ENCODE data around the gene KLF11. TPM values are rescaled to one million over a fixed set of nuclear protein-coding genes. Genes with fewer than 3 reads are reported as not detected.

The KLF11 gene
- total RNA-seq, 2 donors from 2014 or later: 18.8 to 30.6 TPM

GRCh38 chr2:10019174-10019573 lies 24.2 kb upstream of the KLF11 start:
- Histone ChIP-seq H3K27me3 (no peaks in the 10 kb centered on the region), H3K27ac (no peak overlapping the region), H3K4me1 (no peaks in the 10 kb centered on the region), H3K9me3 (peaks cover 0 to 6% of the 10 kb centered on the region in 2 donors), H3K4me3 (no peak overlapping the region), H3K36me3 (no peaks in the 10 kb centered on the region)
- TF ChIP-seq CTCF (IDR thresholded peaks at IDR 0.05): no peak
- DNase-seq (ENCODE audit: low spot score): no peak

GRCh38 chr2:10019602-10020400 lies 23.5 kb upstream of the KLF11 start:
- no peak overlapping the region for H3K4me3 ChIP-seq
- H3K27ac ChIP-seq: no peak overlapping the region
- no peaks in the 10 kb centered on the region for H3K4me1 ChIP-seq
- TF ChIP-seq CTCF (IDR thresholded peaks at IDR 0.05): no peak
- H3K36me3 ChIP-seq: no peaks in the 10 kb centered on the region
- H3K9me3 ChIP-seq: peaks cover 0 to 6% of the 10 kb centered on the region in 2 donors
- no peaks in the 10 kb centered on the region for H3K27me3 ChIP-seq
- no peak for DNase-seq (ENCODE audit: low spot score)

GRCh38 chr2:10022041-10022421 lies 21.3 kb upstream of the KLF11 start:
- no peak for DNase-seq (ENCODE audit: low spot score)
- no peaks in the 10 kb centered on the region for H3K27me3 ChIP-seq
- H3K4me1 ChIP-seq: no peaks in the 10 kb centered on the region
- no peaks in the 10 kb centered on the region for H3K36me3 ChIP-seq
- H3K9me3 ChIP-seq: peaks cover 0 to 6% of the 10 kb centered on the region in 2 donors
- TF ChIP-seq CTCF (IDR thresholded peaks at IDR 0.05): no peak
- H3K27ac ChIP-seq: no peak overlapping the region
- no peak overlapping the region for H3K4me3 ChIP-seq

GRCh38 chr2:10022445-10022844 lies 20.9 kb upstream of the KLF11 start:
- H3K36me3 ChIP-seq: no peaks in the 10 kb centered on the region
- no peak for TF ChIP-seq CTCF (IDR thresholded peaks at IDR 0.05)
- no peak for DNase-seq (ENCODE audit: low spot score)
- no peaks in the 10 kb centered on the region for H3K27me3 ChIP-seq
- H3K27ac ChIP-seq: no peak overlapping the region
- peaks cover 0 to 3% of the 10 kb centered on the region in 2 donors for H3K9me3 ChIP-seq
- no peaks in the 10 kb centered on the region for H3K4me1 ChIP-seq
- H3K4me3 ChIP-seq: no peak overlapping the region

- H3K27me3 ChIP-seq: no peaks in the 10 kb centered on the region
- no peaks in the 10 kb centered on the region for H3K9me3 ChIP-seq
- peak in 1 of 2 donors; percentile 9 for TF ChIP-seq CTCF (IDR thresholded peaks at IDR 0.05)
- peaks cover 0 to 3% of the 10 kb centered on the region in 2 donors for H3K4me1 ChIP-seq
- H3K36me3 ChIP-seq: no peaks in the 10 kb centered on the region
- no peak overlapping the region for H3K27ac ChIP-seq
- H3K4me3 ChIP-seq: no peak overlapping the region
- no peak for DNase-seq (ENCODE audit: low spot score)
These were observed 20.2 kb upstream of the KLF11 start for GRCh38 chr2:10022966-10023662.
